Activated CD4-positive, alpha-beta T cell treated with anti-CD3 and anti-CD28 coated beads, Interleukin-2, amount 10 ng/mL, durations not matched to agents 24 days and 14 days (primary cell): ENCODE measurements around the gene G6PC2. TPM values are rescaled to one million over a fixed set of nuclear protein-coding genes. Genes with fewer than 3 reads are reported as not detected.
"Not testable (repeated sequence)": the region's sequence is repeated elsewhere in the genome, so short reads cannot be mapped to it uniquely, and the experiment has no call there.

Source experiments
- DNase-seq: peaks from one replicate; pipeline ENCODE4 v3.0.0; 2022
- H3K27ac Mint-ChIP-seq: one replicate; pipeline ENCODE4 v1.8.0; 2022; ENCODE audit warnings: mild to moderate bottlenecking, mixed read lengths
- H3K27me3 Mint-ChIP-seq: one replicate; pipeline ENCODE4 v1.8.0; 2022; ENCODE audit warnings: mixed read lengths
- H3K36me3 Mint-ChIP-seq: one replicate; pipeline ENCODE4 v1.8.0; 2022; ENCODE audit warnings: low read depth, mild to moderate bottlenecking, mixed read lengths
- H3K4me1 Mint-ChIP-seq: one replicate; pipeline ENCODE4 v1.8.0; 2021; ENCODE audit warnings: mixed read lengths
- H3K4me3 Mint-ChIP-seq: one replicate; pipeline ENCODE4 v1.8.0; 2022; ENCODE audit warnings: mild to moderate bottlenecking, moderate library complexity, mixed read lengths
- H3K9me3 Mint-ChIP-seq: one replicate; pipeline ENCODE4 v1.8.0; 2021; ENCODE audit warnings: mixed read lengths
- intact Hi-C: fragments of 100-400 bp; cut with micrococcal nuclease; formaldehyde crosslinking; loops from one replicate; pipeline ENCODE4 v1.15.1; 2023
- total RNA-seq: library from RNA; stranded (reverse); gene quantifications from 2 replicates; pipeline ENCODE4 v1.2.3, GENCODE V29; 2022

G6PC2 gene, protein sequence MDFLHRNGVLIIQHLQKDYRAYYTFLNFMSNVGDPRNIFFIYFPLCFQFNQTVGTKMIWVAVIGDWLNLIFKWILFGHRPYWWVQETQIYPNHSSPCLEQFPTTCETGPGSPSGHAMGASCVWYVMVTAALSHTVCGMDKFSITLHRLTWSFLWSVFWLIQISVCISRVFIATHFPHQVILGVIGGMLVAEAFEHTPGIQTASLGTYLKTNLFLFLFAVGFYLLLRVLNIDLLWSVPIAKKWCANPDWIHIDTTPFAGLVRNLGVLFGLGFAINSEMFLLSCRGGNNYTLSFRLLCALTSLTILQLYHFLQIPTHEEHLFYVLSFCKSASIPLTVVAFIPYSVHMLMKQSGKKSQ
- not detected in 2 replicates for total RNA-seq

DNA sequence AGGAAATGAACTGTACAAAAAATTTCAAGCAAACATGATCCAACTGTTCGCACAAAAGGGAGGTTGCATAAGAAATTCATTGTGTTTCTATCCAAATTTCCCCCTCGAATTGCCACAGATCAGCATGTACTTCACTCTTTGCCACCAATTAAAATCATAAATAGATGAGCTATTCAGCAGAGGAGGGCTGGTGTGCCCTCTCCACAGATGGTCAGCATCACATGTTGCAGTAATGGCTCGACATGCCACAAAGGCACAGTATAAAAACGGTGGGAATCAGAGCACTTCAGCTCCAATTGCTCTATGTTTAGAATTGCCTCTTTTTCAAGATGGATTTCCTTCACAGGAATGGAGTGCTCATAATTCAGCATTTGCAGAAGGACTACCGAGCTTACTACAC, at the start of gene G6PC2:
TSS of gene G6PC2 (plus strand) at position 289 of the 400 bp plus-strand sequence. CDS start at position 330, 41 bp downstream.
- intact Hi-C loops = no loop called here
- Mint-ChIP-seq H3K9me3 (no peaks in the 10 kb centered on the region), H3K36me3 (no peaks in the 10 kb centered on the region), H3K27ac (no peak within 1 kb of the TSS), H3K4me3 (no peak within 1 kb of the TSS), H3K27me3 (peaks cover 47% of the 10 kb centered on the region), H3K4me1 (no peaks in the 10 kb centered on the region)
- no peak for DNase-seq

DNA sequence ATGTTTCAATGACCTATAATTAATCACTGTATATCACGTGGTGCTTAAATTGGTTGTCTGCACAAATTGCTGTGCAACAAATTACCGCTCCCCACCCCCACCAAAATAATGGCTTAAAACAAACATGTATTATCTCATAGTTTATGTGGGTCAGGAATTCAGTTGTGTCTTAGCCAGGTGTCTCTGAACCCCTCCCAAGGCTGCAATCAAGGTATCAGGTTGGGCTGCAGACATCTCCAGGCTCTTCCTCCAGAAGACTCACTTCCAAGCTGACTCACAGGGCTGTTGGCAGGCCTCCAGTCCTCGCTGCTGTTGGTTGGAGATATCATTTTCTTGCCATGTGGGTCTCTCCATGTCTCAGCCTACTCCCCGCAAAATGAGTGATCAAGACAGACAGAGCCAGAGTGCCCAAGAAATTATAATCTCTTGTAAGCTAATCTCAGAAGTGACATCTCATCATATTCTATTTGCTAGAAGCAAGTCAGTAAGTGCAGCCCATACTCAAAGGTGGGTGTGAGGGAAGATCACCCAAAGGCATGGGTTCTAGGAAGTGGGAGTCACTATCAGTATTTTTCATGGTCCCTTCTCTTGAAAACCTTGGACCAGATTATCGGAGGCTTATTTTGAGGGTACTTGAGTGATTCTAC, 49.3 kb upstream of the G6PC2 start:
- peaks cover 4% of the 10 kb centered on the region for H3K9me3 Mint-ChIP-seq
- intact Hi-C loops = no loop called here
- no peaks in the 10 kb centered on the region for H3K4me1 Mint-ChIP-seq
- no peaks in the 10 kb centered on the region for H3K27me3 Mint-ChIP-seq
- no peak overlapping the region for H3K27ac Mint-ChIP-seq
- peaks cover 30% of the 10 kb centered on the region for H3K36me3 Mint-ChIP-seq
- H3K4me3 Mint-ChIP-seq = no peak overlapping the region
- no peak for DNase-seq

DNA sequence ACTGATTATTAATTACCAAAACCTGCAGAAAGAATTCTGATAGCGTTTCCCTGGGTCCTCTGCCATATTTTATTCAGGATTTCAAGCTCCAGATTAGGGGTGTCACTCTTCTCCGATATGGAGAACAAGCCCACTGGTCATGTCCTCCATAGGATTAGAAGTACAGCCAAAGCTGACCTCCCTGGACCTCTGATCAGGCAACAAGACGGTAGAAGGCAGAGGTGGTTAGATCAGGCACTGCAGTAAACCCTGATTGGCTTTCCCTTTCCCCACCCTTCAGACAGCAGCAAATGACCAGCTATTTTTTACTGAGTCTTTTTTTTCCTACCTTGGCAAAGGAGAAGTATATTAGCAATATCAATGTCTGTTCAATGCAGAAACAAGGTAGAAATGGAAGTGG, 48.6 kb upstream of the G6PC2 start:
- no peak for DNase-seq
- H3K4me3 Mint-ChIP-seq = no peak overlapping the region
- peaks cover 37% of the 10 kb centered on the region for H3K36me3 Mint-ChIP-seq
- no peaks in the 10 kb centered on the region for H3K4me1 Mint-ChIP-seq
- no peaks in the 10 kb centered on the region for H3K27me3 Mint-ChIP-seq
- intact Hi-C loops = no loop called here
- H3K9me3 Mint-ChIP-seq = peaks cover 4% of the 10 kb centered on the region
- no peak overlapping the region for H3K27ac Mint-ChIP-seq

DNA sequence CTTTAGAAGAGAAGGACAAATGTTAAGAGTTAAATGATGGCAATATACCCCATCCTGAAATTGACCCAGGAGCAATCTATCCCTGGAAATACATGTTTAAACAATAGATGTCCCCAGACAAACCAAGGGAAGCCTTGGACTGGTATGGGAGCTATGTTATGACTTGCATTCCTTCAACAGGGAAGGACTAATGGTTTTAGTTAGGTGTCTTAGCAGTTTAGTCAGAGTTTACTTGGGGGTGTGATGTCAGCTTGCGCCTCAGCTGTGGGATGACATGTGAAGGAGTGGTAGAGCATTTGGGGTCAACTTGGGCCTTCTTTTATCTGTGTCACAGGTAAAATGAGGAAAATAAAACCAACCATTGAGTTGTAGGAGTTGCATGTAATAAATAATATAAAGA, 47.6 kb upstream of the G6PC2 start:
- no peak overlapping the region for H3K27ac Mint-ChIP-seq
- no peaks in the 10 kb centered on the region for H3K27me3 Mint-ChIP-seq
- no peak overlapping the region for H3K4me3 Mint-ChIP-seq
- H3K36me3 Mint-ChIP-seq = peaks cover 42% of the 10 kb centered on the region
- DNase-seq = no peak
- intact Hi-C loops = no loop called here
- H3K4me1 Mint-ChIP-seq = no peaks in the 10 kb centered on the region
- peaks cover 4% of the 10 kb centered on the region for H3K9me3 Mint-ChIP-seq

DNA sequence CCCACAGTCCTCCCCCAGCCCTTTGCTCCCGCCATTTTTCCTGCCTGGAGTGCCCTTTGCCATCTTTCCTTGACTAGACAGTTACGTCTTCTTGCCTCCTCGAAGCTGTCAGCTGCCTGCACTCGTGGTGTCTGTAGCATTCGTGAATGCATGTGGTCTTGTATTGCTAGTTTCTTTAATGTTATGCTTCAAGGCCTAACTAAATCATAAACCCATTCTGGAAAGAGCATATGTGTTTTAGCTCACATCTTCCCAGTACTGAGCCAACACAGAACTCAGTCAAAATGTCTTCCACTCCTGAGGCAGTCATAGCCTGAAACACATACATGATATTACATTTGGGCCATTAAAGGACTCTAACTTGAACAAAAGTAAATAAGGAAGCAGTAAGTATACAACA, 46.4 kb upstream of the G6PC2 start:
- H3K27ac Mint-ChIP-seq = no peak overlapping the region
- no peaks in the 10 kb centered on the region for H3K27me3 Mint-ChIP-seq
- no peak overlapping the region for H3K4me3 Mint-ChIP-seq
- peaks cover 48% of the 10 kb centered on the region for H3K36me3 Mint-ChIP-seq
- intact Hi-C loops = no loop called here
- H3K9me3 Mint-ChIP-seq = peaks cover 4% of the 10 kb centered on the region
- DNase-seq = no peak
- H3K4me1 Mint-ChIP-seq = no peaks in the 10 kb centered on the region

DNA sequence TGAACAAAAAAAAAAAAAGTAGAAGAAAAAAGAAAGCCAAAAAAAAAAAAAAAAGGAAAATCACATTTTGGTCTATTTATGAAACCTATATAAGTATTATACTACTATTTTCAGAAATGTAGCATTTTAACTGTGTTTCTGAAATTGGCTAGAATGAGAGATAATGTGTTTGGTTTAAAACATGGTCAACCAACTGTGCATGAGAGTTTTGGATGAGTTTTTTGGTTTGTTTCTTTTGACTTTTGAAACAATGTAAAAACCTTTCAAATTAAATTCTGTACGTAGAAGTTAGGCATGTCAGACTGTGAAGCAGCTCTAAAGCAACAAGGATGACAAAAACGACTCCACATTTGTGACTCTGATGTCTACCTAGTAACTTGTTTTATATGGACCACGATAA, 45.5 kb upstream of the G6PC2 start:
- intact Hi-C loops = no loop called here
- peaks cover 46% of the 10 kb centered on the region for H3K36me3 Mint-ChIP-seq
- H3K4me3 Mint-ChIP-seq = no peak overlapping the region
- H3K27me3 Mint-ChIP-seq = no peaks in the 10 kb centered on the region
- peaks cover 4% of the 10 kb centered on the region for H3K9me3 Mint-ChIP-seq
- H3K4me1 Mint-ChIP-seq = no peaks in the 10 kb centered on the region
- DNase-seq = no peak
- H3K27ac Mint-ChIP-seq = no peak overlapping the region

DNA sequence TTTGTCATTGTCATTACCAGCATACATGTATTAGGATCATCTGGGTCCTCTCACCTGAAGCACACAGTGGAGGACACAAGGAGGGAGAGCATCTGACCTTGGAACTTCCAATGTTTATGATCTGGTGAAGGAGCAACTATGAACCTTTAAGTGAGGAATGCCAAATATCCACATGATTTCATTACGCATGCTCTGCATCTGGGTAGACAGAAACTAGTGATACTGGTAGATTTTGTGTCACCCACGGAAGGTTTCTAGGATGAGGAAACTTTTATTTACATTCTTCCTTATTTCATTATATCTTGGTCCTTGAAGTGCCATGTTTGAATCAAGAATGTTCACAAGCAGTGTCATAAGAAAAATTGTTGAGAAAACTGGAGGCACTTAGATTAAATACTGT, 42.9 kb upstream of the G6PC2 start:
- intact Hi-C loops = no loop called here
- Mint-ChIP-seq H3K9me3 (no peaks in the 10 kb centered on the region), H3K4me3 (no peak overlapping the region), H3K4me1 (no peaks in the 10 kb centered on the region), H3K27ac (no peak overlapping the region), H3K36me3 (peaks cover 38% of the 10 kb centered on the region), H3K27me3 (no peaks in the 10 kb centered on the region)
- no peak for DNase-seq

DNA sequence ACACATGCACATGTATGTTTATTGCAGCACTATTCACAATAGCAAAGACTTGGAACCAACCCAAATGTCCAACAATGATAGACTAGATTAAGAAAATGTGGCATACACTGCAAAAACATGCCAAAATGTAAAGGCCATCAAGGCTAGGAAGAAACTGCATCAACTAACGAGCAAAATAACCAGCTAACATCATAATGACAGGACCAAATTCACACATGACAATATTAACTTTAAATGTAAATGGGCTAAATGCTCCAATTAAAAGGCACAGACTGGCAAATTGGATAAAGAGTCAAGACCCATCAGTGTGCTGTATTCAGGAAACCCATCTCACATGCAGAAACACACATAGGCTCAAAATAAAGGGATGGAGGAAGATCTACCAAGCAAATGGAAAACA, 33.9 kb upstream of the G6PC2 start:
- H3K4me3 Mint-ChIP-seq, H3K27me3 Mint-ChIP-seq, intact Hi-C loops, H3K9me3 Mint-ChIP-seq, H3K27ac Mint-ChIP-seq, H3K4me1 Mint-ChIP-seq, DNase-seq: not testable (repeated sequence)
- peaks cover 50% of the 10 kb centered on the region for H3K36me3 Mint-ChIP-seq

DNA sequence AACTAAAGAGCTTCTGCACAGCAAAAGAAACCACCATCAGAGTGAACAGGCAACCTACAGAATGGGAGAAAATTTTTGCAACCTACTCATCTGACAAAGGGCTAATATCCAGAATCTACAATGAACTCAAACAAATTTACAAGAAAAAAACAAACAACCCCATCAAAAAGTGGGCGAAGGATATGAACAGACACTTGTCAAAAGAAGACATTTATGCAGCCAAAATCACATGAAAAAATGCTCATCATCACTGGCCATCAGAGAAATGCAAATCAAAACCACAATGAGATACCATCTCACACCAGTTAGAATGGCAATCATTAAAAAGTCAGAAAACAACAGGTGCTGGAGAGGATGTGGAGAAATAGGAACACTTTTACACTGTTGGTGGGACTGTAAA, 30.7 kb upstream of the G6PC2 start:
- H3K27ac Mint-ChIP-seq, H3K4me3 Mint-ChIP-seq, intact Hi-C loops, H3K4me1 Mint-ChIP-seq, DNase-seq, H3K27me3 Mint-ChIP-seq: not testable (repeated sequence)
- peaks cover 58% of the 10 kb centered on the region for H3K36me3 Mint-ChIP-seq
- H3K9me3 Mint-ChIP-seq = peaks cover 12% of the 10 kb centered on the region

DNA sequence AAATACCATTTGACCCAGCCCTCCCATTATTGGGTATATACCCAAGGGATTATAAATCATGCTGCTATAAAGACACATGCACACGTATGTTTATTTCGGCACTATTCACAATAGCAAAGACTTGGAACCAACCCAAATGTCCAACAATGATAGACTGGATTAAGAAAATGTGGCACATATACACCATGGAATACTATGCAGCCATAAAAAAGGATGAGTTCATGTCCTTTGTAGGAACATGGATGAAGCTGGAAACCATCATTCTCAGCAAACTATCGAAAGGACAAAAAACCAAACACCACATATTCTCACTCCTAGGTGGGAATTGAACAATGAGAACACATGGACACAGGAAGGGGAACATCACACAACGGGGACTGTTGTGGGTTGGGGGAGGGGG, 30.3 kb upstream of the G6PC2 start:
- H3K9me3 Mint-ChIP-seq = peaks cover 12% of the 10 kb centered on the region
- H3K4me3 Mint-ChIP-seq, H3K27ac Mint-ChIP-seq, H3K27me3 Mint-ChIP-seq, DNase-seq, H3K4me1 Mint-ChIP-seq, intact Hi-C loops: not testable (repeated sequence)
- H3K36me3 Mint-ChIP-seq = peaks cover 60% of the 10 kb centered on the region

DNA sequence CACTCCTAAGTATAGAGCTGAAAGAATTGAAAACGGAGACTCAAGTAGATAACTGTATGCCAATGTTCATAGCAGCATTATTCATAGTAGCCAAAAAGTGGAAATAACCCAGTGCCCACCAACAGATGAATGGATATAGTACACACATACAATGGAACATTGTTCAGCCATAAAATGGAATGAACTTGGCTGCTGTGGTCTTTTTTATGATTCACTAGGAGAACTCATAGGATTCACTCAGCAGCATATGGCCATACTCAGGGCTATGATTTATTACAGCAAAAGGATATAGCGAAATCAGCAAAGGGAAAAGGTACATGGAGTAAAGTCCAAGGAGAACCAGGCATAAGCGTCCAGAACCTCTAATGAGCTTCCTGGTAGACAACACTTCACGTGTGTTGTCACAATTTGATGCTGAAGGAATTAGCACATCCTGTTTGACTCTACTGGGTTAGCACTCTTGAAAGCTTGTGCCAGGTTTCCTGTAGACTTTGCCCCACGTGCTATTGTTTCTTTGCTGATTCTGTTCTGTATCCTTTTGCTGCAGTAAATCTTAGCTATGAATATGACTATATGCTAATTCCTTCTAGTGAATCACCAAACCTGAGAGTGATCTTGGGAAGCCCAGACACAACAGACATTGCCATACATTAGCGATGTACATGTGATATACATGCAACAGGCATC, 26.6 kb upstream of the G6PC2 start:
- no peak for DNase-seq
- no peak overlapping the region for H3K27ac Mint-ChIP-seq
- H3K36me3 Mint-ChIP-seq = peaks cover 45% of the 10 kb centered on the region
- peaks cover 7% of the 10 kb centered on the region for H3K4me1 Mint-ChIP-seq
- H3K9me3 Mint-ChIP-seq = peaks cover 9% of the 10 kb centered on the region
- no peak overlapping the region for H3K4me3 Mint-ChIP-seq
- no peaks in the 10 kb centered on the region for H3K27me3 Mint-ChIP-seq
- intact Hi-C loops = no loop called here

DNA sequence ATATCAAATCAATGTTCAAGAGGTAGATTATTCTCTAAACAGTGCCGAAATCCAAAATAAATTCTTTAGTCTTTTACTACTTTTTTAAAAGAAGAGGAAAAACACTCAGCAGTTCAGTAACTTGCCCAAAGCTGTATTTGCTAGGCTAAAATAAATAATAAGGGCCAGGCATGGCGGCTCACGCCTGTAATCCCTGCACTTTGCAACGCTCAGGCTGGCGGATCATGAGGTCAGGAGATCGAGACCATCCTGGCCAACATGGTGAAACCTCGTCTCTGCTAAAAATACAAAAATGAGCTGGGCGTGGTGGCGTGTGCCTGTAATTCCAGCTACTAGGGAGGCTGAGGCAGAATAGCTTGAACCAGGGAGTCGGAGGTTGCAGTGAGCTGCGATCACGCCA, 18.9 kb upstream of the G6PC2 start:
- H3K27ac Mint-ChIP-seq, DNase-seq, intact Hi-C loops, H3K4me3 Mint-ChIP-seq, H3K27me3 Mint-ChIP-seq, H3K9me3 Mint-ChIP-seq: not testable (repeated sequence)
- Mint-ChIP-seq H3K36me3 (peaks cover 37% of the 10 kb centered on the region), H3K4me1 (peaks cover 19% of the 10 kb centered on the region)

DNA sequence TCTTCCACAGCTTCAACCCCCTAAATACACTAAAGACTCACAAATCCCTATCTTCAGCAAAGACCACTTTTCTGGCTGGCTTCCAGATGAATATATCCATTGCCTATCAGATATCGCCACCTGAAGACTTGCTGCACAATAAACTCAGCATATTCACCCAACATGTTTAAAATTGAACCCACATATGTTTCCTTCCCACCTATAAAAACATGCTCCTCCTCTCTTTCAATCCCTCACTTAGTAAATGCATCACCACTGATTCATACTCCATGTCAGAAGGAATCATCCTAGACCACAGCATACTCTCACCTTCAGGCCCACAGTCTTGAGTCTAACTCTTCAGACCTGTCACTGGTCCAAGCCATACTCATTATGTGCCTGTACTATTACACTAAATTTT, 16.1 kb upstream of the G6PC2 start:
- no peaks in the 10 kb centered on the region for H3K27me3 Mint-ChIP-seq
- intact Hi-C loops = no loop called here
- no peaks in the 10 kb centered on the region for H3K9me3 Mint-ChIP-seq
- DNase-seq = no peak
- no peak overlapping the region for H3K27ac Mint-ChIP-seq
- H3K36me3 Mint-ChIP-seq = peaks cover 39% of the 10 kb centered on the region
- no peak overlapping the region for H3K4me3 Mint-ChIP-seq
- peaks cover 22% of the 10 kb centered on the region for H3K4me1 Mint-ChIP-seq

DNA sequence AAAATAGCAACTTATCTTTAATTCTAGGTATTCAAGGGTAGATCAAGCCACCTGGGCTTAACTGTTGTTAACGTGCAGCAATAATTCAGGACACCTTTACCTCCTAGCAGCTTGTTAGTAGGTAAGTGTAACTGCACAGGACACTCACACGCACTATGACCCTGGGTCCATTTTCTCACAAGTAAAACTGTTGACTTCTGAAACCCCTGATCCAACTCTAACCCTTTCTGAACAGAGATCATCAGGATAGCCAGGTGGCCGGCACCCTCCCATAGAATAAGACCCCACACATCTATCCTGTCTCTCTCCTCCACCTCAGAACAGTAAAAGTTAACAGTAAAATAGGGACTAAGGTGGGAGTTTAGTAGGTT, 11.5 kb upstream of the G6PC2 start:
- Mint-ChIP-seq H3K9me3 (no peaks in the 10 kb centered on the region), H3K27me3 (peaks cover 25% of the 10 kb centered on the region), H3K4me3 (peak overlapping the region; percentile 93), H3K4me1 (peaks cover 20% of the 10 kb centered on the region), H3K27ac (peak overlapping the region; percentile 93), H3K36me3 (peaks cover 21% of the 10 kb centered on the region)
- no peak for DNase-seq
- intact Hi-C loops = loop anchor here (10.0 kb wide), 1 partner anchor 745 kb away; no protein-coding TSS in a partner anchor
